HG03460 (cell line): ENCODE measurements around the gene FOLR1.
"Not testable (repeated sequence)": the region's sequence is repeated elsewhere in the genome, so short reads cannot be mapped to it uniquely, and the experiment has no call there.

Experiments
- ATAC-seq: cut with Tn5 transposase; IDR thresholded peaks from one replicate; pipeline ENCODE4 v1.9.1; 2021; ENCODE audit not compliant: unreplicated experiment

FOLR1 gene

GRCh38 chr11:72191961-72192381 is at the start of gene FOLR1:
TSS of gene FOLR1 (plus strand) at chr11:72192140. CDS start at chr11:72192174, 34 bp downstream.
- no peak for ATAC-seq

GRCh38 chr11:72142543-72142942 is 49.4 kb upstream of the FOLR1 start:
- ATAC-seq: not testable (repeated sequence)

GRCh38 chr11:72144807-72145565 is 47.0 kb upstream of the FOLR1 start:
- ATAC-seq: no peak

DNA sequence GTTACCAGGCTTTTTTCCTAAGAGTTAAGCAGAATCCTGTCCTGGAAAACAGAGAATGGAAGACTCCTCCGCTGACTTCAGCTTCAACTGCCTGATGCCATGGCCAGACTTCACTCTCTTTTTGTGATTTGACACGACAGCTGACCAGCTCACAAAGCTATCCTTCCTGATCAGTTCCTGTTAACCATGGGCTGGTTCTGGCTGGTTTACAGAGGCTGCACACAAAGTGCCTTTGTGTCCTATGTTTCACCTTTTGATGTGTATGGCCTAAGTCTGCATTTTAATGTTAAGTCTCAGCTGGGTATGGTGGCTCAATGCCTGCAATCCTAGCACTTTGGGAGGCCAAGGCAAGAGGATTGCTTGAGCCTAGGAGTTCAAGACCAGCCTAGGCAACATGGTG is 45.3 kb upstream of the FOLR1 start:
- ATAC-seq: no peak

GRCh38 chr11:72150882-72151281 is 41.1 kb upstream of the FOLR1 start:
- no peak for ATAC-seq

GRCh38 chr11:72153874-72154273 is 38.1 kb upstream of the FOLR1 start:
- ATAC-seq: not testable (repeated sequence)

GRCh38 chr11:72154816-72155215 is 37.1 kb upstream of the FOLR1 start:
- ATAC-seq: no peak

- no peak for ATAC-seq
These were observed 36.2 kb upstream of the FOLR1 start for GRCh38 chr11:72155751-72156150.

DNA sequence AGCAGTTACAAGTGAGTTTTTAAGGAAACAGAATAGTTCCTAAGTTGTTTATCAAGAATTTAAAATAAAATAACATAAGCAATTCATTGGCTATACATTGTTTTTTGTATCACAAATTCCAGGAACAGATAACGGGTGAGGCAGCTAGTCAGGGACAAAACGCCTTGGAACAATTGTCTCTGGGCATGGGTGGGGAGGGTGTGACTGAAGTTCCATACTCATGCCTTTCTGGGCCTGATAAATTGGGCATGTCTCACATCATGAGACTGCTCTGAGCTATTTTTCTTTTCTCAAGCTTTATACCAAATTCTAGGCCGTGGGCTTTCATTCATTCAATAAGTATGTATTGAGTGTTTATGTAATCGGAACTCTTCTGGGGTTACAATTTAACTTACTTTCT is 34.8 kb upstream of the FOLR1 start:
- no peak for ATAC-seq

GRCh38 chr11:72160319-72160718 is 31.6 kb upstream of the FOLR1 start:
- ATAC-seq: no peak

- no peak for ATAC-seq
These were observed 28.9 kb upstream of the FOLR1 start for GRCh38 chr11:72162891-72163492.

DNA sequence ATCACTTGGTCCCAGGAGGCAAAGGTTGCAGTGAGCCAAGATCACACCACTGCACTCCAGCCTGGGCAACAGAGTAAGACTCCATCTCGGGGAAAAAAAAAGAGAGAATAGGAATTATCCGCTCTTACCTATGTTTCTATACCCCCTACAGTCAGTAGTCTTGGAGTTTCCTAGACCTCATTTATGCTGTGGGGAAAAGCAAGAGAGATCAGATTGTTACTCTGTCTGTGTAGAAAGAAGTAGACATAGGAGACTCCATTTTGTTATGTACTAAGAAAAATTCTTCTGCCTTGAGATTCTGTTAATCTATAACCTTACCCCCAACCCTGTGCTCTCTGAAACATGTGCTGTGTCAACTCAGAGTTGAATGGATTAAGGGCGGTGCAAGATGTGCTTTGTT is 27.8 kb upstream of the FOLR1 start:
- ATAC-seq: not testable (repeated sequence)

DNA sequence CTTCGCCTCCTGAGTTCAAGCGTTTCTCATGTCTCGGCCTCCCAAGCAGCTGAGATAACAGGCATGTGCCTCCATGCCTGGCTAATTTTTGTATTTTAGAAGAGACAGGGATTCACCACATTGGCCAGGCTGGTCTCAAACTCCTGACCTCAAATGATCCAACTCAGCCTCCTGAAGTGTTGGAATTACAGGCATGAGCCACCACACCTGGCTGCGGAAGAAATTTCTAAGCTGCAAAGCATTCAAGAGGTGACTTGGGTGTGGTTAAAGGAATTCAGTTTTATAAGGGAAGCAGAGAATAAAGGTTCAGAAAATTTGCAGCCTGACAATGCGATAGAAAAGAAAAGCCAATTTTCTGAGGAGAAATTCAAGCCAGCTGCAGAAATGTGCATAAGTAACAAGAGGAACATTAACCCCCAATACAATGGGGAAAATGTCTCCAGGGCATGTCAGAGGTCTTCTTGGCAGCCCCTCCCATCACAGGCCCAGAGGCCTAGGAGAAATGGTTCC is 22.8 kb upstream of the FOLR1 start:
- ATAC-seq: not testable (repeated sequence)

DNA sequence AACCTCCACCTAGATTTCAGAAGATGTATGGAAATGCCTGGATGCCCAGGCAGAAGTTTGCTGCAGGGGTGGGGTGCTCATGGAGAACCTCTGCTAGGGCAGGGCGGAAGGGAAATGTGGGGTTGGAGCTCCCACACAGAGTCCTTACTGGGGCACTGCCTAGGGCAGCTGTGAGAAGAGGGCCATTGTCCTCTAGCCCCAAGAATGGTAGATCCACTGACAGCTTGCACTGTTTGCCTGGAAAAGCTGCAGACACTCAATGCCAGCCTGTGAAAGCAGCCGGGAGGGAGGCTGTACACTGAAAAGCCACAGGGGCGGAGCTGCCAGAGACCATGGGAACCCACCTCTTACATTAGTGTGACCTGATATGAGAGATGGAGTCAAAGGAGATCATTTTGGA is 22.2 kb upstream of the FOLR1 start:
- not testable (repeated sequence) for ATAC-seq

- ATAC-seq: not testable (repeated sequence)
These were observed 19.9 kb upstream of the FOLR1 start for GRCh38 chr11:72172043-72172442.

- no peak for ATAC-seq
These were observed 18.6 kb upstream of the FOLR1 start for GRCh38 chr11:72173291-72173690.

GRCh38 chr11:72174302-72175070 is 17.5 kb upstream of the FOLR1 start:
- no peak for ATAC-seq

DNA sequence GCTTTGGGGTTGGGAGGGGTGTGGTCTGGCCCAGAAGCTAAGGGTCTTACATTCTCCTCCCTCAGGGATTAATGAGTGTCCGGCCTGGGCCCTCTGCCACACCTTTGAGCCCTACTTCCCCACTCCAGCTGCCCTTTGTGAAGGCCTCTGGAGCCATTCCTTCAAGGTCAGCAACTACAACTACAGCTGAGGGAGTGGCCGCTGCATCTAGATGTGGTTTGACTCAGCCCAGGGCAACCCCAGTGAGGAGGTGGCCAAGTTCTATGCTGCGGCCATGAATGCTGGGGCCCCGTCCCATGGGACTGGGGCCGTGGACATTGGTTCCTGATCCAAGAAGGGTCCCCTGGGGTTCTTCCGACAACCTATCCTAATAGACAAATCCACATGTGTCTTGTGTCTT is 14.3 kb upstream of the FOLR1 start:
- ATAC-seq: no peak

DNA sequence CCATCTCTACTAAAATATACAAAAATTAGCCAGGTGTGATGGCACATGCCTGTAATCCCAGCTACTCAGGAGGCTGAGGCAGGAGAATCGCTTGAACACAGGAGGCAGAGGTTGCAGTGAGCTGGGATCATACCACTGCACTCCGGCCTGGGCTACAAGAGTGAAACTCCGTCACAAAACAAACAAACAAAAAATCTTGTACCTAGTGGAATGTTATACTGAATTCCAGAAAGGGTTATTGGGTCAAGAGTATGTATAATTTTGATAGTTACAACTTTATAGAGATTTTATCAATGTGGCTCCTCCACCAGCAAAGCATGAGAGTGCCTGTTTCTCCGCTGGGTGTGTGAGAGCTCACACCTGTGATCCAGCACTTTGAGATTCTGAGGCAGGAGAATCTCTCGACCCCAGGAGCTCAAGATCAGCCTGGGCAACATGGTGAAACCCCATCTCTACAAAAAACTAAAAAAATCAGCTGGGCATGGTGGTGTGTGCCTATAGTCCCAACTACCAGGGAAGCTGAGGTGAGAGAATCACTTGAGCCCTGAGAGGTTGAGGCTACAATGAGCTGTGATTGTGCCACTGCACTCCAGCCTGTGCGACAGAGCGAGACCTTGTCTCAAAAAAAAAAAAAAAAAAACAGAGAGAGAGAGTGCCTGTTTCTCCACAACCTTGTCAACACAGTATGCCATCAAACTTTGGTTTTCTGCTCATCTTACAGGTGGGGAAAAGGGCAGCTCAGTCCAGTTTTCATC is 12.7 kb upstream of the FOLR1 start:
- no peak for ATAC-seq

DNA sequence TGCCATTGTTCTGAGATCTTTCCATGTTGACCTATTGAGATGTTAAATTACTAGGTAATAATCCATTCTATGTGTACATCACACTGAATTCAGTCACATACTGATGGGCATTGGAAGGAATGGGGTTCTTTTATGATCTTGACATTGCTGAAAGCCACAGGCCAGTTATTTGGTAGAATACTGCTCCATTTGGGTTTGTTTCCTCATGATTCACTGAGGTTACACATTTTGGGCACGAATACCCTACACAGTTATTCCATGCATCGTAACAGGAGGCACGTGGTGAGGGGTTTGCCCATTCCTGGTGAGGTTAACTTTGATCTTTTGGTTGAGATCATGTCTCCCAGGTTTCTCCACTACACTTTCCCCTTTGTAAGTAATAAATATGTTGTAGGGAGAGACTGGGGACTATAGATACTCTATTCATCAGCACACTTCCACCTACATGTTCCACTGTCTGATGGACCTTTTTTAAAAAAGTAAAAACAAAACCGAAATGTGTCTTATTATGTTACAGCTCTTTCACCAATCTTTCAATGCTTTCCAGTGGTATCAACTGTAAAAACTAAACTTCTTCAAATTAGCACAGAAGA is 12.0 kb upstream of the FOLR1 start:
- no peak for ATAC-seq
